ENCODE data around the gene CDK13. TPM values are rescaled to one million over a fixed set of nuclear protein-coding genes. Genes with fewer than 3 reads are reported as not detected.

Gene CDK13
- polyA plus RNA-seq, 2 of the 4 experiments (the other 2 are of a cell fraction), result 18.2 to 39.6 TPM

DNA sequence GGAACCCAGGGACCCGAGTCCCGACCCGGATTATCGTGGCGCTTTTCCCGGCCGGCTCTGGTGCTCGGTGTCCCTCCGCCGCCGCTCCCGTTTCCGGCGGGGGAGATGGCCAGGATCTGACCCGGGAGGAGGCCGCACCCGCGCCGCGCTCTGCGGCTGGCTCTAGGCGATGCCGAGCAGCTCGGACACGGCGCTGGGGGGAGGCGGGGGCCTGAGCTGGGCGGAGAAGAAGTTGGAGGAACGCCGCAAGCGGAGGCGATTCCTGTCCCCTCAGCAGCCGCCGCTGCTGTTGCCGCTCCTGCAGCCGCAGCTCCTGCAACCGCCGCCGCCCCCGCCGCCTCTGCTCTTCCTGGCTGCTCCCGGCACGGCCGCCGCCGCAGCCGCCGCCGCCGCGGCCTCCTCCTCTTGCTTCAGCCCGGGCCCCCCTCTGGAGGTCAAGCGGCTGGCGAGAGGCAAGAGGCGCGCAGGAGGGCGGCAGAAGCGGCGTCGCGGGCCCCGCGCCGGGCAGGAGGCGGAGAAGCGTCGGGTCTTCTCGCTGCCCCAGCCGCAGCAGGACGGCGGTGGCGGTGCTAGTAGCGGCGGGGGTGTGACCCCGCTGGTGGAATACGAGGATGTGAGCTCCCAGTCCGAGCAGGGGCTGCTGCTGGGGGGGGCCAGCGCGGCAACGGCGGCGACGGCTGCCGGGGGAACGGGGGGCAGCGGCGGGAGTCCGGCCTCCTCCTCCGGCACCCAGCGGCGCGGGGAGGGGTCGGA lies 593 bp downstream of the CDK13 start:
- WGBS (ENCODE audit: missing lambda C conversion rate), result 8% methylated on average over 21 of the region's 93 CpGs
- no peak for DNase-seq (ENCODE audit: low read depth in 1 of 2, low spot score in 1 of 2)
- TF ChIP-seq ZSCAN20 (CRISPR knock-in tag; IDR thresholded peaks at IDR 0.05), result no peak
- no peak for TF ChIP-seq RCOR1 (IDR thresholded peaks at IDR 0.05; ENCODE audit: low read depth, low read length)
- TF ChIP-seq HEYL (CRISPR knock-in tag; IDR thresholded peaks at IDR 0.05), result no peak
- 0 out of 2 replicates have a peak, but pooled peaks have one; percentile 12 for TF ChIP-seq POLR2A (IDR thresholded peaks at IDR 0.05; ENCODE audit: low read length)
- FAIRE-seq, result no peak
- peaks cover 24% of the 10 kb centered on the region for H3K4me1 ChIP-seq
- ChIA-PET POLR2A (interaction anchor here (0.7 to 1.8 kb wide), 3 partner anchors 57 to 370 kb away, joined by 3 to 9 read pairs (median 6); no protein-coding TSS in a partner anchor), CTCF (interaction anchor here (0.9 to 1.6 kb wide), 4 partner anchors 9 to 329 kb away, joined by 3 to 7 read pairs (median 4); no protein-coding TSS in a partner anchor)
- H3K9me3 ChIP-seq, result no peaks in the 10 kb centered on the region
- peak; percentile 9 to 22 for ATAC-seq
- peak overlapping the region; percentile 84 for H3K4me3 ChIP-seq
- H3K4me2 ChIP-seq, result peak overlapping the region; percentile 82
- H3K27ac ChIP-seq, result peak overlapping the region; percentile 99 to 100

DNA sequence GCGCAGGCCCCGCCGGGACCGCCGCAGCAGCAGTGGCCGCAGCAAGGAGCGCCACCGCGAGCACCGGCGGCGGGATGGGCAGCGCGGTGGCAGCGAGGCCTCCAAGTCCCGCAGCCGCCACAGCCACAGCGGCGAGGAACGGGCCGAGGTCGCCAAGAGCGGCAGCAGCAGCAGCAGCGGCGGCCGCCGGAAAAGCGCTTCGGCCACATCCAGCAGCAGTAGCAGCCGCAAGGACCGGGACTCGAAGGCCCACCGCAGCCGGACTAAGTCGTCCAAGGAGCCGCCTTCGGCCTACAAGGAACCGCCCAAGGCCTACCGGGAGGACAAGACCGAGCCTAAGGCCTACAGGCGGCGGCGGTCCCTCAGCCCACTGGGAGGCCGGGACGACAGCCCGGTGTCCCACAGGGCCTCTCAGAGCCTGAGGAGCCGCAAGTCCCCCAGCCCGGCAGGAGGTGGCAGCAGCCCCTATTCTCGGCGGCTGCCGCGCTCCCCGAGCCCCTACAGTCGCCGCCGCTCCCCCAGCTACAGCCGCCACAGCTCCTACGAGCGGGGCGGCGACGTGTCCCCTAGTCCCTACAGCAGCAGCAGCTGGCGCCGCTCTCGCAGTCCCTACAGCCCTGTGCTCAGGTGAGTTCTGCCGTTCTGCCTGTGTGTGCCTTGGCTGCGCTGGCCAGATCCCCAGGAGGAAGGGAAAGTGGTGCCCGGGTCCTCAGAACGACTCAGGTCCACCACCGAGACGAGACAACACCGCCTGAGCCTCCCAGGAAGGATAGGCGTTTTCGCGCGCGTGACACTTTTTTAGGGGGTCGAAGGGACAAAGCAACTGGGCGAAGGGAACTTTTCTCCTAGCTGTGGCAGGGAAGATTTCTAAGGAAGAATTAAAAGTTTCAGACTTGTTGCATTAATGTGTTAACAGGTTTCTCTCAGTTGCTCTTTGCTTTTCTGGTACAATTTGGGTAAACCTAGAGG lies 1.5 kb downstream of the CDK13 start:
- DNase-seq (ENCODE audit: low read depth in 1 of 2, low spot score in 1 of 2) (peak; percentile 41 to 77), FAIRE-seq (no peak), ATAC-seq (peak; percentile 37 to 39)
- H3K4me3 ChIP-seq, result peak overlapping the region; percentile 84
- TF ChIP-seq JUNB (IDR thresholded peaks at IDR 0.05) (no peak), RCOR1 (IDR thresholded peaks at IDR 0.05; ENCODE audit: low read depth, low read length) (no peak), POLR2A (IDR thresholded peaks at IDR 0.05; ENCODE audit: low read length) (peak; percentile 18; the same call in 1 of the 2 replicates), RAD21 (conservative IDR thresholded peaks at IDR 0.05 in 1 of 2, IDR thresholded peaks at IDR 0.05 in 1 of 2) (peak; percentile 28 to 65; a peak in 3 of 5 replicates), RNF2 (IDR thresholded peaks at IDR 0.05; ENCODE audit: borderline replicate concordance, low read depth) (no peak), TFCP2L1 (CRISPR knock-in tag; IDR thresholded peaks at IDR 0.05) (no peak), ZFP36 (IDR thresholded peaks at IDR 0.05; ENCODE audit: borderline replicate concordance, partially characterized antibody) (no peak), SMC3 (IDR thresholded peaks at IDR 0.05) (peak; percentile 64), EHF (CRISPR knock-in tag; IDR thresholded peaks at IDR 0.05) (no peak), HOXB5 (CRISPR knock-in tag; IDR thresholded peaks at IDR 0.05) (no peak), PHF8 (IDR thresholded peaks at IDR 0.05; ENCODE audit: borderline replicate concordance, low read depth) (0 out of 2 replicates have a peak, but pooled peaks have one; percentile 33)
- TF ChIP-seq, protein P1, sequence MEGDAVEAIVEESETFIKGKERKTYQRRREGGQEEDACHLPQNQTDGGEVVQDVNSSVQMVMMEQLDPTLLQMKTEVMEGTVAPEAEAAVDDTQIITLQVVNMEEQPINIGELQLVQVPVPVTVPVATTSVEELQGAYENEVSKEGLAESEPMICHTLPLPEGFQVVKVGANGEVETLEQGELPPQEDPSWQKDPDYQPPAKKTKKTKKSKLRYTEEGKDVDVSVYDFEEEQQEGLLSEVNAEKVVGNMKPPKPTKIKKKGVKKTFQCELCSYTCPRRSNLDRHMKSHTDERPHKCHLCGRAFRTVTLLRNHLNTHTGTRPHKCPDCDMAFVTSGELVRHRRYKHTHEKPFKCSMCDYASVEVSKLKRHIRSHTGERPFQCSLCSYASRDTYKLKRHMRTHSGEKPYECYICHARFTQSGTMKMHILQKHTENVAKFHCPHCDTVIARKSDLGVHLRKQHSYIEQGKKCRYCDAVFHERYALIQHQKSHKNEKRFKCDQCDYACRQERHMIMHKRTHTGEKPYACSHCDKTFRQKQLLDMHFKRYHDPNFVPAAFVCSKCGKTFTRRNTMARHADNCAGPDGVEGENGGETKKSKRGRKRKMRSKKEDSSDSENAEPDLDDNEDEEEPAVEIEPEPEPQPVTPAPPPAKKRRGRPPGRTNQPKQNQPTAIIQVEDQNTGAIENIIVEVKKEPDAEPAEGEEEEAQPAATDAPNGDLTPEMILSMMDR (IDR thresholded peaks at IDR 0.05), result peak; percentile 43
- TF ChIP-seq, protein P2, sequence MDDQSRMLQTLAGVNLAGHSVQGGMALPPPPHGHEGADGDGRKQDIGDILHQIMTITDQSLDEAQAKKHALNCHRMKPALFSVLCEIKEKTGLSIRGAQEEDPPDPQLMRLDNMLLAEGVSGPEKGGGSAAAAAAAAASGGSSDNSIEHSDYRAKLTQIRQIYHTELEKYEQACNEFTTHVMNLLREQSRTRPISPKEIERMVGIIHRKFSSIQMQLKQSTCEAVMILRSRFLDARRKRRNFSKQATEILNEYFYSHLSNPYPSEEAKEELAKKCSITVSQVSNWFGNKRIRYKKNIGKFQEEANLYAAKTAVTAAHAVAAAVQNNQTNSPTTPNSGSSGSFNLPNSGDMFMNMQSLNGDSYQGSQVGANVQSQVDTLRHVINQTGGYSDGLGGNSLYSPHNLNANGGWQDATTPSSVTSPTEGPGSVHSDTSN (IDR thresholded peaks at IDR 0.05), result no peak
- TF ChIP-seq, protein P3, sequence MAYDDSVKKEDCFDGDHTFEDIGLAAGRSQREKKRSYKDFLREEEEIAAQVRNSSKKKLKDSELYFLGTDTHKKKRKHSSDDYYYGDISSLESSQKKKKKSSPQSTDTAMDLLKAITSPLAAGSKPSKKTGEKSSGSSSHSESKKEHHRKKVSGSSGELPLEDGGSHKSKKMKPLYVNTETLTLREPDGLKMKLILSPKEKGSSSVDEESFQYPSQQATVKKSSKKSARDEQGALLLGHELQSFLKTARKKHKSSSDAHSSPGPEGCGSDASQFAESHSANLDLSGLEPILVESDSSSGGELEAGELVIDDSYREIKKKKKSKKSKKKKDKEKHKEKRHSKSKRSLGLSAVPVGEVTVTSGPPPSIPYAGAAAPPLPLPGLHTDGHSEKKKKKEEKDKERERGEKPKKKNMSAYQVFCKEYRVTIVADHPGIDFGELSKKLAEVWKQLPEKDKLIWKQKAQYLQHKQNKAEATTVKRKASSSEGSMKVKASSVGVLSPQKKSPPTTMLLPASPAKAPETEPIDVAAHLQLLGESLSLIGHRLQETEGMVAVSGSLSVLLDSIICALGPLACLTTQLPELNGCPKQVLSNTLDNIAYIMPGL (CRISPR knock-in tag; IDR thresholded peaks at IDR 0.05; ENCODE audit: borderline replicate concordance), result peak; percentile 66; the same call in 1 of the 2 replicates
- CTCF ChIA-PET, result interaction anchor here (0.7 to 1.7 kb wide), 4 partner anchors 22 to 102 kb away, joined by 4 to 14 read pairs (median 6); no protein-coding TSS in a partner anchor
- peak overlapping the region; percentile 99 to 100 for H3K27ac ChIP-seq
- peak overlapping the region; percentile 82 for H3K4me2 ChIP-seq
- H3K9me3 ChIP-seq, result no peaks in the 10 kb centered on the region
- WGBS (ENCODE audit: missing lambda C conversion rate), result 0% methylated on average over 30 of the region's 79 CpGs
- H3K4me1 ChIP-seq, result peaks cover 25% of the 10 kb centered on the region
- POLR2A ChIA-PET, result interaction anchor here (1.6 kb wide), 1 partner anchor 101 kb away, joined by 9 read pairs; no protein-coding TSS in a partner anchor

All from A549 (cell line).